Effector memory CD4-positive, alpha-beta T cell (primary cell): Measurements from ENCODE around the gene KRTAP3-2.

Experiments used
- DNase-seq, 3 donors: peaks; one replicate each; pipeline ENCODE4 v3.0.0-alpha.2; 2020
- H3K27ac ChIP-seq: 2 replicates; pipeline ENCODE4 v1.7.0; 2013; ENCODE audit warnings: mild to moderate bottlenecking, low read length, moderate library complexity; ENCODE audit not compliant: insufficient read depth, poor library complexity, severe bottlenecking
- H3K27me3 ChIP-seq: replicated peaks from 2 replicates; pipeline ENCODE4 v1.7.0; 2013; ENCODE audit warnings: mild to moderate bottlenecking, low read length; ENCODE audit not compliant: insufficient read depth, control insufficient read depth, poor library complexity, severe bottlenecking
- H3K36me3 ChIP-seq: 2 replicates; pipeline ENCODE4 v1.7.0; 2013; ENCODE audit warnings: mild to moderate bottlenecking, low read length, moderate library complexity; ENCODE audit not compliant: control insufficient read depth, insufficient read depth
- H3K4me1 ChIP-seq: 2 replicates; pipeline ENCODE4 v1.7.0; 2013; ENCODE audit warnings: low read length, mild to moderate bottlenecking; ENCODE audit not compliant: control insufficient read depth, insufficient read depth, poor library complexity, severe bottlenecking
- H3K4me3 ChIP-seq: 2 replicates; pipeline ENCODE4 v1.7.0; 2013; ENCODE audit warnings: low read length, low read depth, mild to moderate bottlenecking; ENCODE audit not compliant: insufficient read depth, poor library complexity, severe bottlenecking
- H3K9me3 ChIP-seq: 2 replicates; pipeline ENCODE4 v1.7.0; 2013; ENCODE audit warnings: mild to moderate bottlenecking, low read length, moderate library complexity; ENCODE audit not compliant: control insufficient read depth

The KRTAP3-2 gene

GRCh38 chr17:41026715-41027471 is 27.2 kb upstream of the KRTAP3-2 start, which contains the start of gene KRTAP1-5:
TSS of gene KRTAP1-5 (minus strand) at chr17:41027208. CDS start at chr17:41027155, 53 bp downstream.
- Histone ChIP-seq H3K36me3 (no peaks in the 10 kb centered on the region), H3K4me1 (no peaks in the 10 kb centered on the region), H3K27me3 (no peaks in the 10 kb centered on the region), H3K9me3 (no peaks in the 10 kb centered on the region), H3K27ac (no peak within 1 kb of the TSS), H3K4me3 (no peak within 1 kb of the TSS)
- no peak for DNase-seq

DNA sequence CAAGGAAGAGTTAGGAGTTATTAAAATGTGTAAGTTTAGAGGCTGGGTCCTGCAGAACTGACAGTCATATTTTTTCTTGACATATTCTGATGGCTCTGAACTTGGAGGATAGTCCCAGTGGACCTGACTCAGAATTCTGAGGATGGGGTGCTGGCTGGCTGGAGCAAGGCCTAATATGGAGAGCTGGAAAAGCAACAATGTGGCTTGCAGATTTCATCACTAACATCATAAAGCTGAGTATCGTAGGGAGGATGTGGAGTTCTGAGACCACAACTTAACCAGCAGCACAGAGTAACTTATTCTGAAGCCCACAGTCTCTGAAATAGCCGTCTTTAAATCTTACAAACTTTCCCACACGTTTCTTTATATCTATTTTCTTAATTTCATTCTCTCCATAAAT is 25.0 kb upstream of the KRTAP3-2 start:
- no peaks in the 10 kb centered on the region for H3K36me3 ChIP-seq
- DNase-seq, result no peak
- no peaks in the 10 kb centered on the region for H3K4me1 ChIP-seq
- H3K27me3 ChIP-seq, result no peaks in the 10 kb centered on the region
- H3K9me3 ChIP-seq, result no peaks in the 10 kb centered on the region
- no peak overlapping the region for H3K4me3 ChIP-seq
- no peak overlapping the region for H3K27ac ChIP-seq

GRCh38 chr17:41020336-41020735 is 20.6 kb upstream of the KRTAP3-2 start:
- no peak for DNase-seq
- Histone ChIP-seq H3K27me3 (no peaks in the 10 kb centered on the region), H3K4me3 (no peak overlapping the region), H3K36me3 (no peaks in the 10 kb centered on the region), H3K4me1 (no peaks in the 10 kb centered on the region), H3K27ac (no peak overlapping the region), H3K9me3 (no peaks in the 10 kb centered on the region)

DNA sequence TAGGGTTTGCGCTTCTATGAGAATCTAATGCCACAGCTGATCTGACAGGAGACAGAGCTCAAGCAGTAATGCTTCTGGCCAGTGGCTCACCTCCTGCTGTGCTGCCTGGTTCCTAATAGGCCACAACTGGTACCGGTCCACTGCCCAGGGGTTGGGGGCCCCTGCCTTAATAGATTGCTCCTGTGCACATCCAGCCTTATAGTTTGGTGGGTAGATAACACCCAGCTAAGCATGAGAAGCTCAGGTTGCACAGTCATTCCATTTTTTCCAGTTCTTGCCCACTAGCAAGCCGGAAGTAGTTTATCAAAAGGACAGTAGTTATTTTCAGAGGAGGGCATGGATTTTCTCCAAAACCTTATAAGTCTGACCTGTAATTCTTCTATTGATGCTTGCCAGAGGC is 19.7 kb upstream of the KRTAP3-2 start:
- no peaks in the 10 kb centered on the region for H3K36me3 ChIP-seq
- H3K27ac ChIP-seq, result no peak overlapping the region
- no peaks in the 10 kb centered on the region for H3K4me1 ChIP-seq
- H3K9me3 ChIP-seq, result no peaks in the 10 kb centered on the region
- no peak for DNase-seq
- H3K4me3 ChIP-seq, result no peak overlapping the region
- no peaks in the 10 kb centered on the region for H3K27me3 ChIP-seq

DNA sequence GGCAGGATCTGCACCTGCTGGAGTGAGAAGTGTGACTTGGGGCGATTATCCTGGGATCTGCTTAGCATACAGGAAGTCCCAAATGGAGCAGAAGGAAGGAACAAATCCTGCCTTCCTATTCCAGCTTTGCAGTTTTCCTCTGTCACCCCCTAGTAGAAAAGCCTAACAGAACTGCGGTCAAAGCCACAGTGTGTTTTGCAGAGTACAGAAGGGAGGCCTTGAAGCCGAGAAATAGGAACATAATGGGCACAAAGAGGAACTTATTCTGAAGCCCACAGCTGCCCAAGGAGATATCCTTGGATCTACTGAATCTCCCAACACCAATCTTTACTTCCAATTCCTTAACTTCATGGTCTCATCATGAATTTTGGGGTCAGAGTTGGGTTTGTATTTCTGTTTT is 18.8 kb upstream of the KRTAP3-2 start:
- DNase-seq, result no peak
- H3K27me3 ChIP-seq, result no peaks in the 10 kb centered on the region
- no peak overlapping the region for H3K27ac ChIP-seq
- H3K9me3 ChIP-seq, result no peaks in the 10 kb centered on the region
- no peak overlapping the region for H3K4me3 ChIP-seq
- H3K36me3 ChIP-seq, result no peaks in the 10 kb centered on the region
- no peaks in the 10 kb centered on the region for H3K4me1 ChIP-seq

DNA sequence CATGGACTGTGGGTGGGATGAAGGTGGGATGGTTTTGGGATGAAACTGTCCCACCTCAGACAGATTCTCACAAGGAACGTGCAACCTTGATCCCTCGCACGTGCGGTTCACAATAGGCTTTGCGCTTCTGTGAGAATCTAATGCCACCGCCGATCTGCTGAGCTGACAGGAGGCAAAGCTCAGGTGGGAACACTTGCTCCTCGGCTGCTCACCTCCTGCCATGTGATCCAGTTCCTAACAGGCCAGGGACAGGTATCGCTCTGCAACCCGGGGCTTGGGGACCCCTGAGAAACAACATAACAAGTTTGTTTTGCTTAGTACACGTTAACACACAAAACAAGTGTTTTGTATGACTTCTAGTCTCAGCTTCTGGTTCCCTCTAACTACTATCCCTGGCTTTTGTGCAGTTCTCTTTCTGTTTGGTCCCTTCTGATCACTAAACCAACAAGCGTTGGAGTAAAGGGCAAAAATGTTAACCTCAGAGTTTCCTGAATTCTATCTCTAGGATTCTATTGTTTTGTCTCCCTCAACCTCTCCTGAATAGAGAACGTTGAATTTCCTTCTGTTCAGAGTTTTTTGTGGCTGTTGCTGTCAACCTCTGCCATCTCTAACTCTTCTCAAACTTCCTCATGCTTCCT is 17.0 kb upstream of the KRTAP3-2 start:
- no peaks in the 10 kb centered on the region for H3K9me3 ChIP-seq
- H3K4me3 ChIP-seq, result no peak overlapping the region
- H3K27me3 ChIP-seq, result no peaks in the 10 kb centered on the region
- H3K36me3 ChIP-seq, result no peaks in the 10 kb centered on the region
- H3K4me1 ChIP-seq, result no peaks in the 10 kb centered on the region
- DNase-seq, result no peak
- H3K27ac ChIP-seq, result no peak overlapping the region

DNA sequence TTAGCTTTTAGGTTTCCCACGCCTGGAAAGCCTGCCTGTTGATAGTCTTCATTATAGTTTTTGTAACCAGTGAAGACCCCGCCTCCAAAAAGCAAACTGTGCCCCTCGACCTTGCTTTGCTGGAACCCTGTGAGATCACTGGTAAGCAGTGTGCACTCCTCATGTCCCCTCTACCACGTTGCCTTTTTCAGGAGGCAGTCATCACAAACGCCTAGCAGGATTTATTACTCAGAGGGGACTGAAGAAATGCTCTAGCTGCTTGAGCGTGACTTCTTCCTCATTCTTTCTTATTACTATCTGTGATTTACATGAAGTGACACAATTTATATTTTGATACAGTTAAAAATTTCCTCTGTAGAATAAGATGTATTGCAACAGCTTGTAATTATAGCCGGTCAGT is 15.7 kb upstream of the KRTAP3-2 start:
- no peaks in the 10 kb centered on the region for H3K36me3 ChIP-seq
- H3K4me3 ChIP-seq, result no peak overlapping the region
- no peaks in the 10 kb centered on the region for H3K4me1 ChIP-seq
- H3K27me3 ChIP-seq, result no peaks in the 10 kb centered on the region
- H3K27ac ChIP-seq, result no peak overlapping the region
- DNase-seq, result no peak
- H3K9me3 ChIP-seq, result no peaks in the 10 kb centered on the region

DNA sequence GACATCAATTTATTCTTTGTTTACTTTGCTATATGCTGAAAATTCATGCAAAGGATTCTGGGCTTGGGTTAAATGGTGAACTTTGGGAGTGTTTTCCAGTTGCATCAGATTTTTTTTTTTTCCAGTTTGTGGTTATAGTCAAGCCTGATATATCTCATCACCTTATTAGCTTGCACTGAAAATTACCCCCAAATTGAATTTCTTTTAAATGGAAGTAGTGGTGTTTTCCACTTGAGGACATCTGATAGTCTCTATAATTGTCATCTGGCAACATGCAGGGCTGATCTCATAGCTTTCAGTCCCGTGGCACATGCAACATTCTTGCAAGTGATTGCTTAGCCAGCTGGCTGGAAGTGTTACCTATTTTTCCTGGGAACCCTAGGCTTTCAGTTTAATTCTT is 13.9 kb upstream of the KRTAP3-2 start:
- no peaks in the 10 kb centered on the region for H3K27me3 ChIP-seq
- H3K36me3 ChIP-seq, result no peaks in the 10 kb centered on the region
- H3K4me1 ChIP-seq, result no peaks in the 10 kb centered on the region
- DNase-seq, result no peak
- H3K9me3 ChIP-seq, result no peaks in the 10 kb centered on the region
- H3K27ac ChIP-seq, result no peak overlapping the region
- H3K4me3 ChIP-seq, result no peak overlapping the region

- Histone ChIP-seq H3K27ac (no peak overlapping the region), H3K4me3 (no peak overlapping the region), H3K4me1 (no peaks in the 10 kb centered on the region), H3K27me3 (no peaks in the 10 kb centered on the region), H3K36me3 (no peaks in the 10 kb centered on the region), H3K9me3 (no peaks in the 10 kb centered on the region)
- DNase-seq, result no peak
Measured at GRCh38 chr17:41013181-41013580, 13.5 kb upstream of the KRTAP3-2 start.

GRCh38 chr17:41012326-41013120 is 12.8 kb upstream of the KRTAP3-2 start:
- Histone ChIP-seq H3K4me3 (no peak overlapping the region), H3K27me3 (no peaks in the 10 kb centered on the region), H3K9me3 (no peaks in the 10 kb centered on the region), H3K27ac (no peak overlapping the region), H3K4me1 (no peaks in the 10 kb centered on the region), H3K36me3 (no peaks in the 10 kb centered on the region)
- no peak for DNase-seq
